ENCODE results near the gene PDZD2.
"Not testable (repeated sequence)": the region's sequence is repeated elsewhere in the genome, so short reads cannot be mapped to it uniquely, and the experiment has no call there.

Gene PDZD2

DNA sequence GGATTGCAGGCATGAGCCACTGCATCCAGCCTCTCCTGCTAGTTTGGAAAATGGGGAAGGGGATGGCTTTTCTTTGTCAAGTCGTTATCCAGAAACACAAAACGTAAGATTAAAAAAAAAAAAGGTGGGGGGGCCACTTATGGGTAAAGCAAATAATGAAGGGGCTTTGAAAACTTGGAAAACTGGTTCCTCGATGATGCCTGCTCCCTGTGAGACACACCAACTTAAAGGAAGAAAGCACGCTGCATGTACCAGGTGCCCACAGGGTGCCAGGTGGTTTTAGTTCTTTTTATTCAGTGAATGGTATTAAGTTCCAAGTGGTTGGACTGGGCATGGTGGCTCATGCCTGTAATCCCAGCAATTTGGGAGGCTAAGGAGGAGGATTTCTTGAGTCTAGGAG is 365.1 kb downstream of the PDZD2 start:
- TF ChIP-seq CTCF (IDR thresholded peaks at IDR 0.05; ENCODE audit: low read depth, low read length, missing control alignments) = no peak
- no peak overlapping the region for H3K4me3 ChIP-seq (replicated peaks; ENCODE audit: low read depth, low read length)
- no peak for DNase-seq (ENCODE audit: extremely low read depth, low read depth)

GRCh38 chr5:32004404-32004803 is 365.5 kb downstream of the PDZD2 start:
- no peak overlapping the region for H3K4me3 ChIP-seq (replicated peaks; ENCODE audit: low read depth, low read length)
- TF ChIP-seq CTCF (IDR thresholded peaks at IDR 0.05; ENCODE audit: low read depth, low read length, missing control alignments) = no peak
- DNase-seq (ENCODE audit: extremely low read depth, low read depth) = no peak

DNA sequence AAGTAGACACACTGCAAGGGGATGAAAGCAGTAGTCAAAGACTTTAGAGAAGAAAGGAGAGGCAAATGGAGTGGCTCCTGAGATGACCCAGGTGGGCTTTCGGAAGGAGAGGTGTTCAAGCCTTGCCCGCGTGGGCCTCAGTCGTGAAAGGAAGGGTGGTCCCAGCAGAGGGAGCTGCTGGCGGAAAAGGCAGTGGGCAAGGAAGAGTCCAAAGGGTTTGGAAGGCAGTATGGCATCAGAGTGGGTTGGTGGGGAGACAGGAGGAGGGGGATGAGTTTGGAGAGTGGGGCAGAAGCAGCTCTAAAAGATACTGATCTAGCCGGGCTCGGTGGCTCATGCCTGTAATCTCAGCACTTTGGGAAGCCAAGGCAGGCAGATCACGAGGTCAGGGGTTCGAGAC is 369.8 kb downstream of the PDZD2 start:
- H3K4me3 ChIP-seq (replicated peaks; ENCODE audit: low read depth, low read length) = no peak overlapping the region
- DNase-seq (ENCODE audit: extremely low read depth, low read depth) = no peak
- TF ChIP-seq CTCF (IDR thresholded peaks at IDR 0.05; ENCODE audit: low read depth, low read length, missing control alignments) = no peak

DNA sequence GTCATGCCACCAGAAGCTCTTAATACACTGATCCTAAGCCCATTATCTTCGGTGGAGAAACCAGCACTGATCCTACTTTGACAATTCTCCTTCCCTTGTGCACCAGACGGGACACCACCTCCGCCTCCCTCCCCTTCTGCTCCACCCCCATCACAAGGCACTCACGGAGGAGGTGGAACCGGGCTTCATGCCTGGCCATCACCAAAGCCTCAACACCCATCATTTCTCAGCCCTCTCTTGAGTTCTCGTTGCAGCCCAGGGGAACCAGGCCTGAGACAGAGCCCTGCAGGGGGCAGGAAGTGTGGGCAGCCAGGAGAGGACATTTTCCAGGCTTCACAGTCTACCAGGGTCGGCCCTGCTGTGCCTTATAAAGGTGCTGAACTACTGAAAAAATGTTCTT is 374.7 kb downstream of the PDZD2 start:
- no peak for DNase-seq (ENCODE audit: extremely low read depth, low read depth)
- H3K4me3 ChIP-seq (replicated peaks; ENCODE audit: low read depth, low read length) = no peak overlapping the region
- TF ChIP-seq CTCF (IDR thresholded peaks at IDR 0.05; ENCODE audit: low read depth, low read length, missing control alignments) = no peak

GRCh38 chr5:32014096-32014745 is 375.3 kb downstream of the PDZD2 start:
- H3K4me3 ChIP-seq (replicated peaks; ENCODE audit: low read depth, low read length) = no peak overlapping the region
- no peak for DNase-seq (ENCODE audit: extremely low read depth, low read depth)
- TF ChIP-seq CTCF (IDR thresholded peaks at IDR 0.05; ENCODE audit: low read depth, low read length, missing control alignments) = no peak

DNA sequence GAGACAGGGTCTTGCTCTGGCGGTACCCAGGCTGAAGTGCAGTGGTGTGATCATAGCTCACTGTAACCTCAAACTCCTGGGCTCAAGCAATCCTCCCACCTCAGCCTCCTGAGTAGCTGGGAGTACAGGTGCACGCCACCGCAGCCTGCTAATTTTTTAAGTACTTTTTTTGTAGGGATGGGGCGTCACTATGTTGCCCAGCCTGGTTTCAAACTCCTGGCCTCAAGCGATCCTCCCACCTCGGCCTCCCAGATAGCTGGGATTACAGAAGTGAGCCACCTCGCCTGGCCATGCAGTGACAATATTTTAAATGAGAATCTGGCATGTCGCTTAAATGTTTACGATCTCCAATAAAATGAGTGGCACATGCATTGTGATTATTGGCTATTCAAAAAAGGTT is 376.3 kb downstream of the PDZD2 start:
- DNase-seq (ENCODE audit: extremely low read depth, low read depth); H3K4me3 ChIP-seq (replicated peaks; ENCODE audit: low read depth, low read length): not testable (repeated sequence)

DNA sequence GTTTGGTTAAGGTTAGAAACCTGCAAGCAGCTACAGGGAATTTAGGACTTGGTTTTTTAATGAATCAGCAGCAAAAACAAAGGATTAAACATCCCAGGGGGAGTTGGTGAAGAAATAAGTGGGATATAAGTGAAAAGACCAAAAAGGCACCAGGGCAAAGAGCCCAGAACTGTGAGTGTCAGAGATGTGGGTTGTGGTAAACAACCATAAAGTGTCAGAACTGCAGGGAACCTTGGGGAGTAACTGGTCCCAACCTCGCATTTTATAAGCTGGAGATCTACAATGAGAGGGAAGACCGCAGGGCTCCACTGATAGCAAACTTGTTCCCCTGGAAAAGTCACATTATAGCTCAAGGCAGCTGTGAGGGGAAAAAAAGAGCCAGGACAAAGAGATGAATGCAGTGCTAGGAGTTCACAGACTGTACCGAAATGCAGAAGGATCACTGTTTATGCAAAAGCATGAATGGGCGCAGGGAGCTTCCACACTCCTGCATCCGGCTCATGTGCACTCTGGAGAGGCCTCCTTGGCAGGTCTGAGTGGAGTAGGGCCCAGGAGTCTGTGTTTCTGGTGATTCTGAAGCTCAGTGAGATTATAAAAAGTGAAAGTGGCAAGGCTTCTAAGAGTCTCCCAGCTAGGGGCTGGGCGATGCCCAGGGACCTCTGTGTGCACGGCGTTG is 378.9 kb downstream of the PDZD2 start:
- no peak overlapping the region for H3K4me3 ChIP-seq (replicated peaks; ENCODE audit: low read depth, low read length)
- no peak for TF ChIP-seq CTCF (IDR thresholded peaks at IDR 0.05; ENCODE audit: low read depth, low read length, missing control alignments)
- no peak for DNase-seq (ENCODE audit: extremely low read depth, low read depth)
